Lung (tissue), 12 donors: Measurements from ENCODE around the gene PIRT. TPM values are rescaled to one million over a fixed set of nuclear protein-coding genes. Genes with fewer than 3 reads are reported as not detected.

Experiments
- ATAC-seq: fragments of 200-7000 bp; cut with Tn5 transposase; one replicate; pipeline ENCODE4 v1.9.1; 2020; ENCODE audit warnings: moderate number of reproducible peaks; ENCODE audit not compliant: insufficient read depth, low FRiP score
- DNase-seq, 3 donors: peaks; one replicate each; pipeline ENCODE4 v3.0.0-alpha.2; 2013 to 2017
- H3K27ac ChIP-seq, 2 donors: one replicate each; pipeline ENCODE4 v1.5.1; 2013; ENCODE audit warnings: mild to moderate bottlenecking in 2 of 2, moderate library complexity in 2 of 2, control low read depth in 1 of 2, inconsistent platforms in 1 of 2, low read depth in 1 of 2, low read length in 1 of 2
- H3K27me3 ChIP-seq, 3 donors: one replicate each; pipeline ENCODE4 v1.5.1; 2013; ENCODE audit warnings: low read length in 2 of 3; ENCODE audit not compliant: control insufficient read depth in 3 of 3, insufficient read depth in 3 of 3
- H3K36me3 ChIP-seq, 4 donors: one replicate each; pipeline ENCODE4 v1.5.1; 2013; ENCODE audit warnings: low read length in 4 of 4, mild to moderate bottlenecking in 1 of 4, moderate library complexity in 1 of 4; ENCODE audit not compliant: control insufficient read depth in 4 of 4, insufficient read depth in 4 of 4
- H3K4me1 ChIP-seq, 5 donors: one replicate each; pipeline ENCODE4 v1.5.1; 2013; ENCODE audit warnings: low read length in 5 of 5, mild to moderate bottlenecking in 2 of 5, moderate library complexity in 1 of 5; ENCODE audit not compliant: control insufficient read depth in 5 of 5, insufficient read depth in 5 of 5
- H3K4me3 ChIP-seq: one replicate; pipeline ENCODE4 v1.5.1; 2013; ENCODE audit warnings: mild to moderate bottlenecking, control low read depth, moderate library complexity
- H3K9ac ChIP-seq, 2 donors: one replicate each; pipeline ENCODE4 v1.5.1; 2013; ENCODE audit warnings: low read length in 2 of 2, control low read depth in 1 of 2; ENCODE audit not compliant: insufficient read depth in 1 of 2
- H3K9me3 ChIP-seq, 4 donors: one replicate each; pipeline ENCODE4 v1.5.1; 2013; ENCODE audit warnings: low read length in 3 of 4, mild to moderate bottlenecking in 1 of 4, moderate library complexity in 1 of 4; ENCODE audit not compliant: control insufficient read depth in 4 of 4, insufficient read depth in 3 of 4
- whole genome bisulfite sequencing, 2 donors: extraction: QIAGEN DNeasy Blood & Tissue Kit; methylation state at CpG; one replicate each; pipeline ENCODE4 v1.1.7; 2013; 5-methylcytosine and 5-hydroxymethylcytosine counted together
- polyA plus RNA-seq, 2 donors: library from polyadenylated mRNA; stranded (reverse); fragments of 200-250 nt; gene quantifications; one replicate each; pipeline ENCODE4 v1.2.1, GENCODE V29; 2013
- total RNA-seq, 2 donors: library from RNA; depleted of rRNA in 1 of 2; stranded (reverse); fragments of >200 nt in 1 of 2; gene quantifications; one replicate each; pipeline ENCODE4 v1.2.1, GENCODE V29; 2014 to 2021
- TF ChIP-seq, protein P1 (sequence below): IDR thresholded peaks from 2 replicates; pipeline ENCODE4 v1.5.1; 2012; ENCODE audit warnings: mild to moderate bottlenecking; ENCODE audit errors: control extremely low read depth, extremely low read depth
- donor health status: control.
- donor health status: control.
- donor health status: Bipolar disorder and iron deficiency.
- donor health status: healthy.
- donor health status: DM: yes; HTN: yes; CAD: no.

PIRT gene
- total and polyA plus RNA-seq, 4 donors: 0.26 TPM; not detected in 3

DNA sequence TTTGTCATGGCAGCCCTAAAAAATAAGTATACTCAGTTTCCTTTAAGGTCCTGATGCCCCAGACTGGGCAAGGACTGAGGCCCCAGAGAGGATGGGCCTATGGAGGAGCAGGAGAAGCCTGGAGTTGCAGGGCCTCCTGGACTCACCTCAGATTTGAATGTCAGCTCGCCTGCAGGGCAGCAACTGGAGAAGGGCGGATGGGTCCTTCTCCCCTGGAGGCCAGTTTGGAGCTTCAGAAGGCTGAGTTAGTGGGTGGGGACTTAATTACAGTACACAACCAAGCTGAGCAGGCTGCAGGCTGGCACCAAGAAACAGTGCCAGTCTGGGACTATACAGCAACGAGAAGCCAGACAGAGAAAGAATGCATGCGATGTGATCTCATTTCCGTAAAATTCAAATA, 6.2 kb downstream of the PIRT start:
- 90 to 95% methylated on average over 5 of the region's 5 CpGs for WGBS, 2 donors
- H3K27me3 ChIP-seq: no peaks in the 10 kb centered on the region
- TF ChIP-seq, protein P1, sequence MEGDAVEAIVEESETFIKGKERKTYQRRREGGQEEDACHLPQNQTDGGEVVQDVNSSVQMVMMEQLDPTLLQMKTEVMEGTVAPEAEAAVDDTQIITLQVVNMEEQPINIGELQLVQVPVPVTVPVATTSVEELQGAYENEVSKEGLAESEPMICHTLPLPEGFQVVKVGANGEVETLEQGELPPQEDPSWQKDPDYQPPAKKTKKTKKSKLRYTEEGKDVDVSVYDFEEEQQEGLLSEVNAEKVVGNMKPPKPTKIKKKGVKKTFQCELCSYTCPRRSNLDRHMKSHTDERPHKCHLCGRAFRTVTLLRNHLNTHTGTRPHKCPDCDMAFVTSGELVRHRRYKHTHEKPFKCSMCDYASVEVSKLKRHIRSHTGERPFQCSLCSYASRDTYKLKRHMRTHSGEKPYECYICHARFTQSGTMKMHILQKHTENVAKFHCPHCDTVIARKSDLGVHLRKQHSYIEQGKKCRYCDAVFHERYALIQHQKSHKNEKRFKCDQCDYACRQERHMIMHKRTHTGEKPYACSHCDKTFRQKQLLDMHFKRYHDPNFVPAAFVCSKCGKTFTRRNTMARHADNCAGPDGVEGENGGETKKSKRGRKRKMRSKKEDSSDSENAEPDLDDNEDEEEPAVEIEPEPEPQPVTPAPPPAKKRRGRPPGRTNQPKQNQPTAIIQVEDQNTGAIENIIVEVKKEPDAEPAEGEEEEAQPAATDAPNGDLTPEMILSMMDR: no peak
- ATAC-seq: no peak
- no peaks in the 10 kb centered on the region for H3K9me3 ChIP-seq
- no peak for DNase-seq
- no peak overlapping the region for H3K27ac ChIP-seq
- H3K36me3 ChIP-seq: no peaks in the 10 kb centered on the region
- H3K9ac ChIP-seq: no peak overlapping the region
- H3K4me3 ChIP-seq: no peak overlapping the region
- no peaks in the 10 kb centered on the region for H3K4me1 ChIP-seq

DNA sequence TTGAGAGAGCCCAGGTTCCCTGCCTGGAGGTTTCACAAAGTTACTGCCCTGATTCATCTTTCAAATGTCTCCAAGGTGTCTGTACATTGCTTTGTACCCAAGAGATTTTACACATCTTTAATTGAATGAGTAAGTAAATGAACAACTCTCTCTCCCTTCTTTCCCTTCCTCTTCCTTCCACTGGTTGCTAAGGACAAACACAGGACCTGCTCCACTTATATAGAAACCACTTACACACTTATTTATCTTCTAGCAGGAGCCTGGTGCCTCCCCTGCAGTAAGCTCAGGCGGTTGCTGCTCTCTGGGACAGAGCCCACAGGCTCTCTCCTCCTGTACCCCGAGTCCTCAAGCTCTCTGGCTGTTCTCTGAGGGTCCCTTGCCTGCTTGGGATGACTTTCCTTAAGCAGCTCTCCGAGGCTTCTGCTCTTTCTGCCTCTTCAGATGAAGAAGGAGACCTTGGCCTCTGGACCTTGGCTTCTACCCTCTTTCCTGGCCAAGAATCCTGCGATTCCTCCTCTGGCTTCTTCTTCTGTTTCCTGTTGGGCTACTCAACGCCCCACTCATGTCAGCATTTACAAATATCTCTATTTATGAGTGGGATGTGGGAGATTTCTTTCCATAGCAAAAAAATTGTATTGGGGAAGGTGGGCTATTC, 9.9 kb downstream of the PIRT start:
- no peak for ATAC-seq
- Histone ChIP-seq H3K27me3 (no peaks in the 10 kb centered on the region), H3K36me3 (no peaks in the 10 kb centered on the region), H3K27ac (no peak overlapping the region), H3K9me3 (peaks cover 0 to 6% (median 0%) of the 10 kb centered on the region in 4 donors), H3K9ac (no peak overlapping the region), H3K4me1 (no peaks in the 10 kb centered on the region), H3K4me3 (no peak overlapping the region)
- TF ChIP-seq, protein P1: no peak
- no peak for DNase-seq
- 51 to 77% methylated on average over 5 of the region's 5 CpGs for WGBS, 2 donors

DNA sequence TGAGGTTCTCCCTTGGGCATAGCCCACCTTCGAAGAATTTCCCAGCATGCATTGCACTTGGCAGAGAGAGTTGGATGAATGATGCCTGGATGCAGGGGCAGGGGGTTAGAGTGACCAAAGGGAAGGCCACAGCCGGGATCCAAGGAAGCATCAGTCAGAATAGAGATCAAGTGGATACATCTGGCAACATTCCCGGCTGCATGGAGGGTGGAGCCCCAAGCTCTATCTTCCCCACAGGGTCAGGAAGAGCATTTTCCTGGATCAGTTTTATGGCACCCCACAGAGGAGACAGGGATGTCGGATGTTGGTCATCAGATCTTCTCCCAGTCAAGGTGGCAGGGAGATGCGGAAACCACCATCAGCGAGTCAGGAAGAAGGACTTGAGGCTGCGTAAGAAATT, 13.0 kb downstream of the PIRT start:
- ATAC-seq: no peak
- peaks cover 0 to 6% (median 0%) of the 10 kb centered on the region in 4 donors for H3K9me3 ChIP-seq

More for the DNA sequence above, 13.0 kb downstream of the PIRT start:
- DNase-seq: no peak
- TF ChIP-seq, protein P1: no peak
- WGBS, 2 donors: 86 to 91% methylated on average over 7 of the region's 7 CpGs
- Histone ChIP-seq H3K36me3 (no peaks in the 10 kb centered on the region), H3K27ac (no peak overlapping the region), H3K4me3 (no peak overlapping the region), H3K27me3 (no peaks in the 10 kb centered on the region), H3K4me1 (no peaks in the 10 kb centered on the region), H3K9ac (no peak overlapping the region)
